Body of pancreas (tissue), 4 donors: ENCODE measurements around the gene SLC29A3. TPM values are rescaled to one million over a fixed set of nuclear protein-coding genes. Genes with fewer than 3 reads are reported as not detected.
A peak's percentile ranks its signal among the peaks of the same experiment; 100 is the strongest.

Experiments
- ATAC-seq: fragments of 150-250 bp; one replicate; pipeline ENCODE4 v1.9.1; 2016
- DNase-seq, 4 donors: peaks; one replicate each; pipeline ENCODE4 v3.0.0-alpha.2; 2019
- H3K27ac ChIP-seq, 4 donors: fragments of 200-600 bp; sonication (generic); 1 replicate in 3 of 4; 2 replicates in 1 of 4; pipeline versions ENCODE4 v1.5.1 to v1.6.1; 2016 to 2019; ENCODE audit warnings: mild to moderate bottlenecking in 1 of 4, mixed read lengths in 1 of 4, moderate library complexity in 1 of 4
- H3K27me3 ChIP-seq, 2 donors: fragments of 200-600 bp; sonication (generic); one replicate each; pipeline ENCODE4 v1.6.0; 2016; ENCODE audit warnings: mild to moderate bottlenecking in 1 of 2
- H3K36me3 ChIP-seq, 2 donors: fragments of 200-600 bp; sonication (generic); replicated peaks in 1 of 2; 2 replicates each; pipeline ENCODE4 v1.5.1; 2016; ENCODE audit warnings: low read depth in 2 of 2; ENCODE audit not compliant: insufficient read depth in 1 of 2
- H3K4me1 ChIP-seq: fragments of 200-600 bp; sonication (generic); one replicate; pipeline ENCODE4 v1.6.0; 2016
- H3K4me3 ChIP-seq, 2 donors: fragments of 200-600 bp; sonication (generic); 1 replicate in 1 of 2; 2 replicates in 1 of 2; pipeline ENCODE4 v1.5.1; 2016 to 2019
- H3K9me3 ChIP-seq, 3 donors: fragments of 200-600 bp; sonication (generic); 1 replicate in 2 of 3; 2 replicates in 1 of 3; pipeline ENCODE4 v1.5.1; 2016
- CTCF ChIP-seq, 7 experiments: fragments of 450-650 bp in 4 of 7; fragments of 200-600 bp in 3 of 7; sonication (generic) in 3 of 7; IDR thresholded peaks; one replicate each; pipeline ENCODE4 v1.5.1; 2016 to 2019; ENCODE audit warnings: antibody characterized with exemption in 7 of 7
- POLR2A ChIP-seq, 3 donors: fragments of 450-650 bp; IDR thresholded peaks; one replicate each; pipeline ENCODE4 v1.6.1; 2016; ENCODE audit warnings: antibody characterized with exemption in 3 of 3, mild to moderate bottlenecking in 2 of 3
- WGBS, 2 donors: methylation state at CpG; one replicate each; pipeline ENCODE4 v1.1.5; 2017; 5-methylcytosine and 5-hydroxymethylcytosine counted together
- intact Hi-C: fragments of 100-400 bp; cut with DNase I; formaldehyde crosslinking; loops from one replicate; pipeline ENCODE4 v1.15.1; 2023
- total RNA-seq, 2 donors: library from RNA; depleted of rRNA; stranded (reverse); fragments of >200 nt; gene quantifications; one replicate each; pipeline ENCODE4 v1.1.0, GENCODE V29; 2016

SLC29A3 gene
- total RNA-seq, 2 donors from 2014 or later = 0.99 to 5.2 TPM

- peaks cover 8% of the 10 kb centered on the region for H3K4me1 ChIP-seq
- TF ChIP-seq CTCF (IDR thresholded peaks at IDR 0.05) (no peak), POLR2A (IDR thresholded peaks at IDR 0.05) (no peak)
- 66 to 80% methylated on average over 3 of the region's 3 CpGs for WGBS, 2 donors
- H3K9me3 ChIP-seq = no peaks in the 10 kb centered on the region
- H3K27ac ChIP-seq = no peak overlapping the region
- H3K27me3 ChIP-seq = no peaks in the 10 kb centered on the region
- no peak for DNase-seq
- intact Hi-C loops = loop anchor here (10.0 kb wide), 1 partner anchor 433 kb away; no protein-coding TSS in a partner anchor
- ATAC-seq = no peak
- no peaks in the 10 kb centered on the region for H3K36me3 ChIP-seq
- no peak overlapping the region for H3K4me3 ChIP-seq
These were observed 62.6 kb downstream of the SLC29A3 start for GRCh38 chr10:71381611-71382010.

GRCh38 chr10:71382028-71382427 is 63.0 kb downstream of the SLC29A3 start:
- TF ChIP-seq CTCF (IDR thresholded peaks at IDR 0.05) (no peak), POLR2A (IDR thresholded peaks at IDR 0.05) (no peak)
- Histone ChIP-seq H3K27me3 (no peaks in the 10 kb centered on the region), H3K36me3 (no peaks in the 10 kb centered on the region), H3K9me3 (no peaks in the 10 kb centered on the region), H3K27ac (no peak overlapping the region), H3K4me3 (no peak overlapping the region), H3K4me1 (peaks cover 4% of the 10 kb centered on the region)
- 46 to 71% methylated on average over 2 of the region's 2 CpGs for WGBS, 2 donors
- ATAC-seq (no peak), DNase-seq (no peak)
- intact Hi-C loops = loop anchor here (10.0 kb wide), 1 partner anchor 433 kb away; no protein-coding TSS in a partner anchor

DNA sequence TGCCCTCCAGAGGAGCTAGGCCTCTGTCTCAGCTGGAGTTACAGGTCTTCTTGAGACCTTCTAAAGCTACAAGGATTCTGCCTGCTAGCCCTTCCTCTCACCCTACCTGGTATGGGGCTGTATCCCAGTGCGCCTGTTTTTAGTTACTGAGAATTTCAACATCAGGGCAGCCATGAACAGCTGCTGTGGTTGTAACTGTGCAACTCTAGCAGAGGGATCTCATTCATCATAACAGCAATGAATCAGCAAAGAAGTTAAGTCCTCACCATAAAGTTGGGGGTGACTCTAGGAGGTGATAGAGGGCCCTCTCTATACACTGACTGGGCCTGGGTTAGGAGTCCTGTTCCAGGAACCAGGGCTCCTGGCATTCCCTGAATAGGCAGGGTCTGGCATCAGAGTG is 63.7 kb downstream of the SLC29A3 start:
- Histone ChIP-seq H3K27me3 (no peaks in the 10 kb centered on the region), H3K27ac (no peak overlapping the region), H3K4me1 (peaks cover 1% of the 10 kb centered on the region), H3K4me3 (no peak overlapping the region), H3K9me3 (no peaks in the 10 kb centered on the region), H3K36me3 (no peaks in the 10 kb centered on the region)
- 54 to 80% methylated on average over 1 of the region's 1 CpG for WGBS, 2 donors
- intact Hi-C loops = loop anchor here (10.0 kb wide), 1 partner anchor 432 kb away; no protein-coding TSS in a partner anchor
- ATAC-seq = no peak
- DNase-seq = no peak
- TF ChIP-seq CTCF (IDR thresholded peaks at IDR 0.05) = no peak
- TF ChIP-seq POLR2A (IDR thresholded peaks at IDR 0.05) = no peak

DNA sequence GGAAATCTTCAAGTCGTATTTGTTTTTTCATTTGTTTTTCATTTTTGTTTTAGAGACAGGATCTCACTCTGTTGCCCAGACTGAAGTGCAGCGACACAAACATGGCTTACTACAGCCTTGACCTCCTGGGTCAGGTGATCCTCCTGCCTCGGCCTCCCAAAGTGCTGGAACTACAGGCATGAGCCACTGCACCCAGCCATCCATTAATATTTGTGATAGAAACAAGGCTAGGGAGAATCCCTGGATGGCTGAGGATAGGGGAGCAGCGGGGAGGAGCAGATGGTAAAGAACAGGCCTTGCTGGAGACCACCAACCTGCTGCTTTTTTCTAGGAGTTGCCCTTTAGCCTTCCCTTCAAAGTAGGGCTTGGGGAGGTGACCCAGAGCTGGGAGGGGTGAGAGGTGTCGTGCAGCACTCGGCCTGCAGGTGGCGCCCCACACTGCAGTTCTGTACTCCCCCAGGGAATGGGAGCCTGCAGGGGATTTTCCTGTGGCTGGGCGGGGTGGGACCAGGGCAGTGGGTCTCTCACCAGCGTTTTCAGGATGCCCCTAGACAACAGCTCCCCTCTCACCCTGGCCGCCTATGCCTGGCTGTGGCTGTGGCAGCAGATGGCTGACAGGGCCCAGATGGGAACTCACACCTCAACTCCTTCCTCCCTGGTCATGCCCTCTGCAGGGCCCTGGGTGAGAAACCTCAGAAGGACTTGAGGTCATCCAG is 65.1 kb downstream of the SLC29A3 start:
- intact Hi-C loops = loop anchor here (10.0 kb wide), 1 partner anchor 431 kb away; no protein-coding TSS in a partner anchor

More for the DNA sequence above, 65.1 kb downstream of the SLC29A3 start:
- ATAC-seq = peak; percentile 89
- WGBS, 2 donors = 22 to 29% methylated on average over 8 to 9 of the region's 10 CpGs
- TF ChIP-seq CTCF (IDR thresholded peaks at IDR 0.05) = peak; percentile 72 to 94 (median 82)
- TF ChIP-seq POLR2A (IDR thresholded peaks at IDR 0.05) = no peak
- Histone ChIP-seq H3K9me3 (no peaks in the 10 kb centered on the region), H3K27me3 (no peaks in the 10 kb centered on the region), H3K4me1 (no peaks in the 10 kb centered on the region), H3K4me3 (no peak overlapping the region), H3K27ac (no peak overlapping the region), H3K36me3 (no peaks in the 10 kb centered on the region)
- peak; percentile 63 to 81 (median 69) for DNase-seq
